DND-41 (cell line): ENCODE results near the gene MAST2.

Source experiments
- ATAC-seq: fragments of 200-7000 bp; cut with Tn5 transposase; 3 replicates; pipeline ENCODE4 v1.9.1; 2021; ENCODE audit warnings: low read depth; ENCODE audit not compliant: insufficient read depth
- DNase-seq: peaks from one replicate; pipeline ENCODE4 v3.0.0-alpha.2; 2020
- H2AFZ ChIP-seq: 2 replicates; pipeline ENCODE4 v1.6.0; 2012; ENCODE audit warnings: low read depth, low read length
- H3K27ac ChIP-seq: 2 replicates; pipeline ENCODE4 v1.5.1; 2012; ENCODE audit warnings: low read length, inconsistent platforms
- H3K27me3 ChIP-seq: fragments of 200-600 bp; sonication (generic); 2 replicates; pipeline ENCODE4 v1.6.0; 2012; ENCODE audit warnings: low read length, mild to moderate bottlenecking, inconsistent platforms; ENCODE audit not compliant: insufficient read depth, poor library complexity
- H3K36me3 ChIP-seq: 2 replicates; pipeline ENCODE4 v1.5.1; 2012; ENCODE audit warnings: low read length, inconsistent platforms; ENCODE audit not compliant: insufficient read depth
- H3K4me1 ChIP-seq: 2 replicates; pipeline ENCODE4 v1.5.1; 2012; ENCODE audit warnings: mild to moderate bottlenecking, low read length; ENCODE audit not compliant: insufficient read depth
- H3K4me2 ChIP-seq: 2 replicates; pipeline ENCODE4 v1.6.0; 2012; ENCODE audit warnings: mild to moderate bottlenecking, moderate library complexity, low read length, inconsistent platforms; ENCODE audit not compliant: insufficient read depth
- H3K4me3 ChIP-seq, 2 experiments: fragments of 200-600 bp in 1 of 2; shearing (Covaris generic) in 1 of 2; 2 replicates each; pipeline ENCODE4 v1.5.1; 2012 to 2016; ENCODE audit warnings: inconsistent platforms in 2 of 2, low read length in 2 of 2, mild to moderate bottlenecking in 2 of 2, low read depth in 1 of 2, moderate library complexity in 1 of 2
- H3K79me2 ChIP-seq: 2 replicates; pipeline ENCODE4 v1.6.0; 2012; ENCODE audit warnings: low read length, inconsistent platforms; ENCODE audit not compliant: insufficient read depth
- H3K9ac ChIP-seq: 2 replicates; pipeline ENCODE4 v1.6.0; 2012; ENCODE audit warnings: low read depth, mild to moderate bottlenecking, inconsistent platforms, low read length, moderate library complexity
- H3K9me3 ChIP-seq: 2 replicates; pipeline ENCODE4 v1.5.1; 2012; ENCODE audit warnings: low read length, moderate library complexity, mild to moderate bottlenecking, inconsistent platforms; ENCODE audit not compliant: insufficient read depth, severe bottlenecking
- H4K20me1 ChIP-seq: 2 replicates; pipeline ENCODE4 v1.6.0; 2012; ENCODE audit warnings: low read length; ENCODE audit not compliant: insufficient read depth
- CTCF ChIP-seq: IDR thresholded peaks from 2 replicates; pipeline ENCODE4 v1.5.1; 2012; ENCODE audit warnings: borderline replicate concordance, low read length, moderate library complexity, mild to moderate bottlenecking; ENCODE audit not compliant: poor library complexity, severe bottlenecking; ENCODE audit errors: extremely low read depth
- EZH2 ChIP-seq: IDR thresholded peaks from 3 replicates; pipeline ENCODE4 v1.6.1; 2012; ENCODE audit warnings: borderline replicate concordance, low read depth, mild to moderate bottlenecking, moderate library complexity, low read length, inconsistent platforms; ENCODE audit not compliant: severe bottlenecking

MAST2 gene

GRCh38 chr1:45820788-45821187 is 17.4 kb downstream of the MAST2 start:
- DNase-seq (no peak), ATAC-seq (no peak)
- no peak overlapping the region for H3K9ac ChIP-seq
- no peaks in the 10 kb centered on the region for H3K27me3 ChIP-seq
- H3K36me3 ChIP-seq: peaks cover 28% of the 10 kb centered on the region
- H3K4me2 ChIP-seq: no peak overlapping the region
- no peak overlapping the region for H3K27ac ChIP-seq
- H4K20me1 ChIP-seq: no peaks in the 10 kb centered on the region
- no peak overlapping the region for H2AFZ ChIP-seq
- H3K4me3 ChIP-seq: no peak overlapping the region
- H3K9me3 ChIP-seq: no peaks in the 10 kb centered on the region
- H3K79me2 ChIP-seq: peaks cover 56% of the 10 kb centered on the region
- no peaks in the 10 kb centered on the region for H3K4me1 ChIP-seq
- TF ChIP-seq CTCF (no peak), EZH2 (no peak)

- no peak for ATAC-seq
- Histone ChIP-seq H3K79me2 (peaks cover 45% of the 10 kb centered on the region), H3K9me3 (no peaks in the 10 kb centered on the region), H3K27me3 (no peaks in the 10 kb centered on the region), H2AFZ (no peak overlapping the region), H3K36me3 (peaks cover 19% of the 10 kb centered on the region), H3K4me1 (no peaks in the 10 kb centered on the region), H3K4me3 (no peak overlapping the region), H3K27ac (0 out of 2 replicates have a peak overlapping the region, but pooled peaks have one; percentile 14), H3K4me2 (no peak overlapping the region), H4K20me1 (no peaks in the 10 kb centered on the region), H3K9ac (no peak overlapping the region)
- no peak for TF ChIP-seq CTCF
- TF ChIP-seq EZH2: no peak
- no peak for DNase-seq
Measured at GRCh38 chr1:45822644-45823043, 19.2 kb downstream of the MAST2 start.

GRCh38 chr1:45824607-45825006 is 21.2 kb downstream of the MAST2 start:
- Histone ChIP-seq H3K27me3 (no peaks in the 10 kb centered on the region), H3K4me1 (no peaks in the 10 kb centered on the region), H3K36me3 (peaks cover 28% of the 10 kb centered on the region), H3K27ac (no peak overlapping the region), H3K79me2 (peaks cover 34% of the 10 kb centered on the region), H3K9ac (no peak overlapping the region), H3K4me2 (no peak overlapping the region), H3K9me3 (no peaks in the 10 kb centered on the region), H4K20me1 (no peaks in the 10 kb centered on the region), H2AFZ (no peak overlapping the region), H3K4me3 (no peak overlapping the region)
- no peak for DNase-seq
- TF ChIP-seq EZH2 (no peak), CTCF (no peak)
- no peak for ATAC-seq

DNA sequence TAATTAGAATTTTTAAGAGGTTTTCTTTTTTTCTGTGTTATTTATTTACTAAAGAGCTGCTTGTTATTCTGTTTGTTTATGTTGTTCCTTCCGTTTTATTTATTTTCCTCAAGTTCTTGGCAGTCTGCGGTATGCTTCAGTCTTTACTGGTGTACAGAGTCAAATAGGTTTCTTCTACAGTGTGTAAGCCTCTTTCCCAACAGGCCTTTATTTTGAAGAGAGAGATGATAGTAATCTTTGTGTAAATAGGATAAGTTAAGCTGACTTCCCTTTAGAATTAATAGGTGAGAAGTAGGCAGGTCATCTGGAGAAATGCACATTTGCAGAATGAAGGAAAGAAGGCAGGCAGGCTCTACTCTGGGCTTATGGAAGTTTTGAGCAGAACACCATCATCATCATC is 23.8 kb downstream of the MAST2 start:
- DNase-seq (no peak), ATAC-seq (no peak)
- peaks cover 15% of the 10 kb centered on the region for H3K79me2 ChIP-seq
- no peaks in the 10 kb centered on the region for H4K20me1 ChIP-seq
- no peak overlapping the region for H3K9ac ChIP-seq
- H3K36me3 ChIP-seq: peaks cover 47% of the 10 kb centered on the region
- TF ChIP-seq EZH2 (no peak), CTCF (no peak)
- no peak overlapping the region for H3K4me2 ChIP-seq
- no peaks in the 10 kb centered on the region for H3K27me3 ChIP-seq
- no peaks in the 10 kb centered on the region for H3K9me3 ChIP-seq
- no peaks in the 10 kb centered on the region for H3K4me1 ChIP-seq
- no peak overlapping the region for H2AFZ ChIP-seq
- H3K27ac ChIP-seq: no peak overlapping the region
- no peak overlapping the region for H3K4me3 ChIP-seq
